ENCODE results near the gene KSR1.
A peak's percentile ranks its signal among the peaks of the same experiment; 100 is the strongest.
"Not testable (repeated sequence)": the region's sequence is repeated elsewhere in the genome, so short reads cannot be mapped to it uniquely, and the experiment has no call there.

Gene KSR1

DNA sequence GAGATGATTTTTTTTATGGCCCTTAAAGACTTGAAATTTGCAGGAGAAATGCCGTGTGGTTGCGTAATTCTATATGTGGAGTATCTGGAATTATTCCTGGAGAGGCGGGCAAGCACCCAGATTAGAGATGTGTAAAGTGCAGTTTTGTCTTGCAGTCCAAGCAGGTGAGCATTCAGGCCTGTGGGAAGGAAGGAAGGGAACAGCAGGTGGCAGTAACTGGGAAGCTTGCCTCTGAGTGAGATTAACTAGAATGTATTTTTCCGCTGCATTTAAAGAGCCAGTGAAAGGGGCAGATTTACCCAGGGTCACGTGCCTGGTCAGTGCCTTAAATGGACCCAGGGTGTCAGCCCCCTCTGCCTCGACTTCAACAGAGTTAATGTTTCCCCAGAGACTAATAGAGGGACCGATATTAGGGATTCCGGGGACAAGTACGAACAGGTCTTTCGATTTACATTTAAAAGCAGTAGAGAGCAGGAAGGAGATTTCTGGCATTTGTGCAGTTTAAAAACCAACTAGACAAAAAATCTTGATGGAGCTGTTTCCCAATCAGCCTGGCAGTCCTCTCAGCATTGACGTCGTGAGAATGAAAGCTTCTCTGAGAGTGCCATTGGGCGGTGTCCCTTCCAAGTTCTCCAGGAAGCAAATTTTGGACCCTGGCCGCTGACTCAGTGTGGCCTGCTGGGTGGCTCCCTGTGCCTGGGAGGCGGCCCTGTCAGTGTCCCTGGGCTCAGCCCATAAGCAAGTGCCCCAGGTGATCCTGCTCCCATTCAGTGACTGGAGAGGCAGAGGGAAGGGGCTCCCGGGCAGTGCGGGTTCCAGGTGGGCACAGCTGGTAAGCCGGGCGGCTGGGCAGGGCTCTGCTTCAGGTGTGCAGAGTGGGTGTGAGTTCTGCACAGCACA lies 38.2 kb downstream of the KSR1 start:
- peak; percentile 56 for DNase-seq (ENCODE audit: low spot score)

GRCh38 chr17:27495460-27495859 lies 39.2 kb downstream of the KSR1 start:
- no peak for DNase-seq (ENCODE audit: low spot score)

DNA sequence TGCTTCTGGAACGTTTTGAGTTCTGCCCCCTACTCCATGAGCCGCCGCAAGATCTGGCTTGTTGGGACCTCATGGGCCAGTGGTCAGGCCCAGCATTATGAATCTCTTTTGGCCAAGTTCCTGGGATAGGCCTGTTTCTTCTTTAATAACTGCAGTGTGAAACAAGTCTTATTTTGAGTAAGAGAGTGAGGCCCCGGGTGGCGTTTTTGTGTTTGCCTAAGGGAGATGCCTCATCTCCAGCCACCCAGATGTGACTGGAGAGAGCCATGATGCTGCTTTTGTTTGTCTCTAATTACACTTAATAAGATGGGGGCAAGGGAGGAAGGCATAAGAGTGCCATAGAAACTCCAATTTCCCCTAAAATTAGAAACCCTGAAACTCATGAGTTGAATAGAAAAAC lies 39.8 kb downstream of the KSR1 start:
- DNase-seq (ENCODE audit: low spot score): no peak

- peak; percentile 93 for DNase-seq (ENCODE audit: low spot score)
These were observed 40.2 kb downstream of the KSR1 start for GRCh38 chr17:27496437-27496943.

GRCh38 chr17:27496971-27497370 lies 40.7 kb downstream of the KSR1 start:
- no peak for DNase-seq (ENCODE audit: low spot score)

DNA sequence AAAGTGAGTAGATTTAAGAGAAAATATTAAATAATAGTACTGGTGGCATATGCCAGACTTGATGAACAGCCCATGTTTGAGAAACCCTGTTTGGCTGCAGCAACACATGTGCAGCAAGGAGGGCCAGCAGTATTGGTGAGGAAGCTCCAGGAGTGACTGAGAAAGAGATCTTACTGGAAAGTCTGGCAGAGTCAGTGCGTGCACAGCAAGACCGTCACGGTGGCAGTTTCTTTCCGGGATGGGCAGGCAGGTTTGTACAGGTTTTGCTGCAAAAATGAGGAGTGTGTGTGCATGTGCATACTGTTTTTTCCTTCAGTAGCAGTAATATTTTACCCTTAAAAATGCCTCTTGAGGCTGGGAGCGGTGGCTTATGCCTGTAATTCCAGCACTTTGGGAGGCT lies 41.4 kb downstream of the KSR1 start:
- no peak for DNase-seq (ENCODE audit: low spot score)

DNA sequence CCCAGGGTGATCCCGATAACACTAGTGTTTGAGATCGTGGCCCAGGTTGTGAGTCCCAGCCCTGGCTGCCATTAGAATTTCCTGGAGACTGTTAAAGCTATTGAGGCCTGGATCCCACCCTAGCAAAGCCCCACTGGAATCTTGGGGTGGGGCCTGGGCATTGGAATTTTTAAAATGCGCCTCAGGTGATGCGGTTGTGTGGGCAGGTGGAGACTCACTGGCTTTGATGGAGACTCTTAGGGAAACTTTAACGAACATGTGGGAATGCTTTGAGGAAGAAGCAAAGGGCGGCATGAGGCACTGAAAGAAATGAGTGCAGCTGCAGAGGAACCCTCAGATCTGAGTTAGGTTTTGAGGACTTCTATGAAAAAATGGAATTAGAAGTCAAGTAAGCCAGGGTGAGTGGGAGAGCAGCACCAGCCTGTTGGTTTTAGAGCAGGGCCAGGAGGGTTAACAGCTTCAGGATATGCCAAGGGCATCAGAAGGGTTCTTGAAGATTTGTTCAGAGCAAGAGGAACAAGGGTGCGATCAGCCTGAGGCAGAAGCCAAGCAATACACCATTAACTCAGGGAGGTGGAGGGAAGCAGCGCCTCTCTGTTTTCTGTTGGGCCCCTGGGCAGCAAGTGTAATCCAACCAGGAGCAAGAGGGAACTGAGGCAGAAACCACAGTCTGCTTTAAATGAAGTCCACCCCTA lies 42.5 kb downstream of the KSR1 start:
- no peak for DNase-seq (ENCODE audit: low spot score)

GRCh38 chr17:27499451-27500265 lies 43.4 kb downstream of the KSR1 start:
- no peak for DNase-seq (ENCODE audit: low spot score)

DNA sequence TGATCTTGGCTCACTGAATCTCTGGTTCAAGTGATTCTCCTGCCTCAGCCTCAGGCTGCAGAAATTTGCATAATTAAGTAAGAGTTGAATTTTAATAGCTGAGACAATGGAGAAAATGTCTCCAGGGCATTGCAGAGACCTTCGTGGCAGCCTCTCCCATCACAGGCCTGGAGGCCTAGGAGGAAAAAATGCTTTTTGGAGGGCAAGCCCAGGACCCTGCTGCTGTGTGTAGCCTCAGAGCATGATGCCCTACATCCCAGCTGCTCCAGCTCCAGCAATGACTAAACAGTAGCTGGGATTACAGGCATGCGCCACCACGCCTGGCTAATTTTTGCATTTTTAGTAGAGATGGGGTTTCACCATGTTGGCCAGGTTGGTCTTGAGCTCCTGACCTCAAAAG lies 45.1 kb downstream of the KSR1 start:
- DNase-seq (ENCODE audit: low spot score): not testable (repeated sequence)

DNA sequence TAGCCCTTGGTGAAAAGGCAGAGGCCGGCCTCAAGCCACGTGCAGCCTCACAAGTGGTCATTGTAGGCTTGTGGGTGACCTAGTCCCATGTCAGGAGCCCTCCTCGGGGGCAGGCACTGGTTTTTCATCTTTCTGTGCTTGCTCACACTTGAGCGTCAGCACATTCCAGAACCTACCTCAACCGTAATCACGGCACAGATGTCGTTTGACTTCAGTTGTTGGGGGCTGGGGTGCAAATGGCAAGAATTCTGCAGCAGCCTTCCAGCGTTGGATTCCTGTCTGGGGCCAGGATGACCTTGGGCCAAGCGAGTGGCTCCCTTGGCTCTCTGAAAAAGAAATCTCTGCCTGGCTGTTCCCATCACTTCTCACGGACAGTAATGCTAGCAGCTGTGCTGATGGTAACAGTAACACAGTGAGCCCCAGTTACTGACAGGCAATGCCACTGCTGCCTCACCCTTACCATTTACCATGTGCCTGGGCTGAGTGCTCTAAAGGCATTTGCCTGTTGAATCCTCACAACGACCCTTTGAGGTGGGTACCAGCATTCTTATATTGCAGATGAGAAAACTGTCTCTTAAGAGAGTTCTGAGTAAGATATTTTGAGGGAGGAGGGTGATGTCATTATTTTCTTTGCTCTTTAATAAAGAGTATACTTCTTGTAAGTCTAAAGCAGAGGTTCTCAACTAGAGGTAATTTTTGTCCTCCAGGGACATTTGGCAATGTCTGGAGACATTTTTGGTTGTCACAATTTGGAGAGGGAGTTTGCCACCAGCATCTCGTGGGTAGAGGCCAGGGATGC lies 46.5 kb downstream of the KSR1 start:
- DNase-seq (ENCODE audit: low spot score): no peak

- DNase-seq (ENCODE audit: low spot score): no peak
These were observed 47.4 kb downstream of the KSR1 start for GRCh38 chr17:27503611-27504010.

DNA sequence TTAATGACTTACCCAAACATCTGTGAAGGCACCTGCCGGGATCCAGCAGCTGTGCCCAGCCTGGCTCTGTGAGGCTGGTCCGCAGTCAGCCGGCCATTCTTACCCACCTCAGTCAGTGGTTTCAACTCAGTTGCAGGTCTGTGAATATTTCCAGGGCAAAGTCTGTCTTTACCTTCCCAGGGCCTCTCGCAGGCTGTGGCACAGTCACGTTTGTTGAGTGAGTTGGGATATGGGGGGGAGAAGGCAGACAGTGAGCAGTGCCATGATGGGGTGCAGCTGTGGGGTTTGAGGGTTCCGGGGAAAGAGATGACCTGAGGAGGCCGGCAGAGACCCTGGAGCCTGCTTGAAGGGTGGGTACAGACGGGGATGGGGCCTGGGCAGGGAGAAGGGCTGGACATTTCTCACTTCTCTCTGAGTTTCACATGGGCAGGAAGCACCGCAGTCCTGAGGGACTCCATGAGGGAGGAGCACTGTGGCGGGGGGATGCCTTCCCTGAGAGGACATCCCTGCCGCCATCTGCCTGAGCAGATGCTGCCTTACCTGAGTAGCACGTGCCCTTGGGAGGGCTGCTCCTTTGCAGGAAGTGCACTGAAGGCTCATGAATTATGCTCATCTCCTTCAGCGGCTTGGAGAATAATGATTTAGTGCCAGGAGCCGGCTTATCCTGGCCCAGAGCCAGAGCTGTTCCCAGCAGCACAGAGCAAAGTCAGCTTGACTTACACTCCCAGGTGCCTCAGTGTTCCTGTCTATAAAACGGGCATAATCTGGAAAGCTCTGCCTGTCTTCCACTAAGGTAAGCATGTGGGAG lies 48.1 kb downstream of the KSR1 start:
- DNase-seq (ENCODE audit: low spot score): no peak

DNA sequence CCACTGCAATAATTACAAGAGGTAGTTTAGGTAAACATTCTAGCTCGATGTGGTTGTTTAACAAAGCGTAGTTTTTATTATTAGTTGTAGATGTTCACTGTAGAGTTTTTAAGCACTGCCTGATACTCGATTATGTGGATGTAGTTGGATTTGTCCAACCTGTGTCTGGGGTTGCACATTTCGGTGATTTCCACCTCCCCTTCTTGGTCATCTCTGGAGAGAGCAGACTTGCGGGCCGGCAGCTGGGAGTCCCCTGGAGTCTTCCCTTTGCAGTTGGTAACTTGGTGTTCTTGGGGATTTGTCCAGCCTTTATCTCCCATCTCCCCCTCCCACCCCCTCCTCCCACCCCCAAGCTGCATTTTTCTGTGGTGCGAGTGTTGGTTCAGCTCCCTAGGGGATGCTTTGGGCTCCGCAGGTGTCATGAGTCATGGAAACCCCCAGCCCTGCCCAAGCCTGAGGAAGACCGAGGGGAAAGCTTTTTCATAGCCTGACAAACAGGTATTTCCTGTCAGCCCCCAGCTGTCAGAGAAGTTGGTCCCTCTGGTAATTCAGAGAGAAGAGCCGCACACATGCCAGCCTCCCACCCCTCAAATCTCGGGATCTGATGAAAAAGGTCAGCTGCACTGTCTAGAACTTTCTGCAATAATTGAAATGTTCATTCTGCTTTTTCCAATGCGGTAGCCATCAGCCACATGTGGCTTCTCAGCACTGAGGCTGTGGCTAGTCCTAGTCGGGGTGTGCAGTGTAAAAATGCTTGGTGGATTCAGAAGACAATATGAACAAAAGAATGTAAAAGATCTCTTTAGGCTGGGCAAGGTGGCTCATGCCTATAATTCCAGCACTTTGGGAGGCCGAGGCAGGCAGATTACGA lies 50.3 kb downstream of the KSR1 start:
- DNase-seq (ENCODE audit: low spot score): no peak

DNA sequence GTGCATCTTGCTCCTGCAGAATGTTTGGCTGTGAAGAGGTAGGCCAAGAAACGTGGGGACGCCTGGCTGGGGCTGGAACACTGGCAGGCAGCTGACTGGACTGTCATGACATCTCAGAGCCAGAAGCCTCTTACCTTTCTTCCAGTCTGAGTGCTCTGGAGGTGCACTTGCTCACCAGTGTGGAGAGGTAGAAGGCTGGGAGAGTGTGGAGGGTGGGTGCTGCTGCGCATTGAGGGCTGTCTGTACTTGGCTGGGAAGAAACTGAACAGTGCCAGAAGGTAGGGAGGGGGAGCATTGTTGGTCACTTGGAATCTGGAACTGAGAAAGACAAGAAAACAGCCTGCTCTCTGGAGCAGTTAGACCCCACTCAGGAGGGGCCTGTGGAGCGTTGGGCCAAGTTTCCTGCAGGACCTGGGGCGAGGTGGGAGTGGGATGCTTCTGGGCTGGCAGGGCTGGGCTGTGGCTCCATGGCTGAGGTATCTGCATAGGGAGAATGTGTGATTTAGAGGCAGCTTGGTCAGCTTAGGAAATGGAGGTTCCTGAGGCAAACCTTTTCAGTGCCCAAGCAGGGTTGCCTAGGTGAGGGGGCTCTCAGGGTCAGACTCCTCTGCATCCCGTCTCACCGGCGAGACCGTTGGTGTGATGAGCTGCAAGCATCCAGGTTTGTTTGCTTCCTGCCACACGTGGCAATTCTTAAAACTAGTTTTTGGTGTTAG lies 55.1 kb downstream of the KSR1 start:
- DNase-seq (ENCODE audit: low spot score): no peak

- DNase-seq (ENCODE audit: low spot score): no peak
These were observed 55.8 kb downstream of the KSR1 start for GRCh38 chr17:27512031-27512430.

DNA sequence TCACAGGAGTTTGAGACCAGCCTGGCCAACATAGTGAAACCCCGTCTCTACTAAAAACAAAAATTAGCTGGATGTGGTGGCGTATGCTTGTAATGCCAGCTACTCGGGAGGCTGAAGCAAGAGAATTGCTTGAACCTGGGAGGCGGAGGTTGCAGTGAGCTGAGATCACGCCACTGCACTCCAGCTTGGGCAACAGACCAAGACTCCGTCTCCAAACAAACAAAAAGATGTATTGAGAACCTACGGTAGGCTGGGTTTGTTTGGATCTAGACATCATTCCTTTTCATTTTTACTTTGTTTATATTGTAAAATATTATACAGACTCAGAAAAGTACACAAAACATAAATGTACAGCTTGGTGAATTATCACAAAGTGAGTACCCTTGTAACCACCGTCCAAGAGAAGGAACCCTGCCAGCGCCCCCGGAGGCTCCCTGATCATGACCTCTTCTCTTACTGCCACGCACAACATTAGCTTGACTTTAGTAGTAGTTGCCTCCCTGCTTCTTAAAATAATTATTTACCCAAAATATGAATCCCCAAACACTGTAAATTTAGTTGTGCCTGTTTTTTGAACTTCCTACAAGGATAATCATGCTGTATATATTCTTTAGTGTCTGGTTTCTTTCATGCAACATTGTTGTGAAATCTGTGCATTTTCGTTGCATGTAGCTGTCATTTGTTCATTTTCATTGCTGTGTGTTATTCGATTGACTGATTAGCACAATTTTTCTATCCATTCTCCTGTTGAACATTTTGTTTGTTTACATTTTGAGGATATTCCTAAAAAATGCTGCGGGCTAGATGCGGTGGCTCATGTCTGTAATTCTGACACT lies 56.5 kb downstream of the KSR1 start:
- no peak for DNase-seq (ENCODE audit: low spot score)

DNA sequence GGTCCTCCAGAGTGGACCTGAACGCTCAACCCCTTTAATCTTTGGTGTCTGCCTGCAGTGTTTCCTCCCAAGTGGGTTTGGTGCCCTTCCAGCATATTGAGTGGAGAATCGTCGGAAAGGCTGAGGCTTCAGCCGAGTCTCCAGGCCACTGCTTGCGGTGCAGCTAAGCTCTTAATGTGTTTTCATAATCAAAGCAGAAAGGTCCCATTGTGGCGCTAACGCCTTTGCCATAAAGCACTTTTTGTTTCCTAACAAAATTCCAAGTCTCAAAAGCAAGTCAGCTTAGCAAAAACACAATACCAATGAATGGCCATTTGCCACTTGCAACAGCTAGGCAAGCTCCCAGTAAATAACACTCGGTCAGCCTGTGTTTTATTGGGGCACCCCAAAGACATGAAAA lies 57.6 kb downstream of the KSR1 start:
- no peak for DNase-seq (ENCODE audit: low spot score)

Data from HuH-7.5 (cell line).